K562 (cell line): ENCODE results near the gene DDX41. TPM values are rescaled to one million over a fixed set of nuclear protein-coding genes. Genes with fewer than 3 reads are reported as not detected.

Source experiments
- BCOR ChIP-seq: fragments of 450-650 bp; IDR thresholded peaks from 2 replicates; pipeline ENCODE4 v1.6.1; 2016
- DPF2 ChIP-seq: fragments of 450-650 bp; IDR thresholded peaks from 2 replicates; pipeline ENCODE4 v1.6.1; 2016
- HNRNPUL1 ChIP-seq: fragments of 200-400 bp; formaldehyde crosslinking; IDR thresholded peaks from 2 replicates; pipeline ENCODE4 v1.6.1; 2017; ENCODE audit warnings: low read length
- L3MBTL2 ChIP-seq: fragments of 450-650 bp; IDR thresholded peaks from 2 replicates; pipeline ENCODE4 v1.6.1; 2016; ENCODE audit warnings: mild to moderate bottlenecking, moderate library complexity
- MAFG ChIP-seq: fragments of 450-650 bp; conservative IDR thresholded peaks from 2 replicates; pipeline ENCODE4 v1.6.1; 2016; ENCODE audit warnings: missing genetic modification characterization, missing compliant biosample characterization
- MYBL2 ChIP-seq, 2 experiments: fragments of 450-650 bp in 1 of 2; sonication (generic) in 1 of 2; formaldehyde crosslinking in 1 of 2; IDR thresholded peaks; 2 replicates each; pipeline versions ENCODE4 v1.6.1 to v1.8.1; 2017 to 2022; ENCODE audit warnings: borderline replicate concordance in 1 of 2, inconsistent platforms in 1 of 2, low read depth in 1 of 2, mild to moderate bottlenecking in 1 of 2, missing genetic modification reagents in 1 of 2, moderate library complexity in 1 of 2
- NR2C2 ChIP-seq, 2 experiments: fragments of 200-800 bp in 1 of 2; sonication (Bioruptor generic) in 1 of 2; sonication (generic) in 1 of 2; formaldehyde crosslinking in 1 of 2; IDR thresholded peaks; 2 replicates each; pipeline versions ENCODE4 v1.6.1 to v1.8.0; 2016 to 2022; ENCODE audit warnings: mild to moderate bottlenecking in 1 of 2, missing compliant biosample characterization in 1 of 2, missing genetic modification characterization in 1 of 2, missing genetic modification reagents in 1 of 2
- RBFOX2 ChIP-seq: fragments of 200-400 bp; formaldehyde crosslinking; IDR thresholded peaks from 2 replicates; pipeline ENCODE4 v1.6.1; 2017; ENCODE audit warnings: low read depth, mild to moderate bottlenecking, low read length, moderate library complexity
- SLC30A9 ChIP-seq: fragments of 250-450 bp; sonication (Bioruptor Pico); IDR thresholded peaks from 2 replicates; pipeline ENCODE4 v1.8.0; 2022; ENCODE audit warnings: mild to moderate bottlenecking, moderate library complexity
- SRSF1 ChIP-seq: fragments of 200-400 bp; formaldehyde crosslinking; IDR thresholded peaks from 2 replicates; pipeline ENCODE4 v1.6.1; 2017; ENCODE audit warnings: mild to moderate bottlenecking, low read depth, low read length, moderate library complexity
- ZKSCAN1 ChIP-seq: fragments of 150-350 bp; IDR thresholded peaks from 2 replicates; pipeline ENCODE4 v1.6.1; 2016; ENCODE audit warnings: low read depth, low read length
- ZNF146 ChIP-seq: IDR thresholded peaks from one replicate; pipeline ENCODE4 v1.6.1; 2018; ENCODE audit warnings: missing compliant biosample characterization; ENCODE audit not compliant: unreplicated experiment
- ZNF696 ChIP-seq: fragments of 250-450 bp; sonication (Bioruptor Pico); conservative IDR thresholded peaks from 2 replicates; pipeline ENCODE4 v1.4.0; 2020; ENCODE audit warnings: mild to moderate bottlenecking, moderate library complexity
- polyA plus RNA-seq, 8 experiments: library from polyadenylated mRNA; depleted of rRNA in 4 of 8; stranded (reverse) in 5 of 8; unstranded in 3 of 8; fragments of >200 nt; fragmentation: Nextera tagmentation in 2 of 8; fragmentation: Illumina TruSeq in 1 of 8; extraction: Ambion mirVana in 2 of 8; extraction: Trizol in 1 of 8; gene quantifications; 2 replicates each; pipeline versions ENCODE4 v1.2.1 to v1.2.3, GENCODE V29; 2011 to 2014; ENCODE audit warnings: inconsistent platforms in 1 of 8, missing spikeins in 1 of 8
- total RNA-seq, 7 experiments: library from RNA; depleted of rRNA in 6 of 7; stranded (reverse); fragments of >200 nt in 6 of 7; fragmentation: Illumina TruSeq in 2 of 7; extraction: Trizol in 2 of 7; gene quantifications; 2 replicates each; pipeline versions ENCODE4 v1.2.1 to v1.2.3, GENCODE V29; 2011 to 2021; ENCODE audit warnings: low replicate concordance in 1 of 7
- TF ChIP-seq, protein P1 (sequence below): IDR thresholded peaks from 2 replicates; pipeline ENCODE4 v1.6.1; 2016; ENCODE audit warnings: missing genetic modification characterization, missing compliant biosample characterization
- TF ChIP-seq, protein P2 (sequence below): fragments of 250-450 bp; sonication (Bioruptor Pico); IDR thresholded peaks from 2 replicates; pipeline ENCODE4 v1.5.0; 2021; ENCODE audit warnings: mild to moderate bottlenecking, moderate library complexity
- TF ChIP-seq, protein P3 (sequence below): fragments of 250-450 bp; sonication (Bioruptor Pico); IDR thresholded peaks from 2 replicates; pipeline ENCODE4 v1.8.0; 2021; ENCODE audit warnings: moderate library complexity, mild to moderate bottlenecking, inconsistent platforms
- TF ChIP-seq, protein P4 (sequence below): fragments of 450-650 bp; formaldehyde crosslinking; IDR thresholded peaks from 2 replicates; pipeline ENCODE4 v1.4.0; 2020; ENCODE audit warnings: mild to moderate bottlenecking, moderate library complexity
- TF ChIP-seq, protein P5 (sequence below): fragments of 450-650 bp; IDR thresholded peaks from one replicate; pipeline ENCODE4 v1.6.1; 2018; ENCODE audit warnings: mild to moderate bottlenecking, moderate library complexity; ENCODE audit not compliant: partially characterized antibody
- TF ChIP-seq, protein P6 (sequence below): sonication (generic); formaldehyde crosslinking; IDR thresholded peaks from 2 replicates; pipeline ENCODE4 v1.5.0; 2020; ENCODE audit warnings: missing genetic modification reagents

The DDX41 gene
- total and polyA plus RNA-seq, 9 of the 15 experiments (the other 6 are each of a cell fraction or from before 2014, with no cell fraction given) = 38.2 to 284 (median 116) TPM

DNA sequence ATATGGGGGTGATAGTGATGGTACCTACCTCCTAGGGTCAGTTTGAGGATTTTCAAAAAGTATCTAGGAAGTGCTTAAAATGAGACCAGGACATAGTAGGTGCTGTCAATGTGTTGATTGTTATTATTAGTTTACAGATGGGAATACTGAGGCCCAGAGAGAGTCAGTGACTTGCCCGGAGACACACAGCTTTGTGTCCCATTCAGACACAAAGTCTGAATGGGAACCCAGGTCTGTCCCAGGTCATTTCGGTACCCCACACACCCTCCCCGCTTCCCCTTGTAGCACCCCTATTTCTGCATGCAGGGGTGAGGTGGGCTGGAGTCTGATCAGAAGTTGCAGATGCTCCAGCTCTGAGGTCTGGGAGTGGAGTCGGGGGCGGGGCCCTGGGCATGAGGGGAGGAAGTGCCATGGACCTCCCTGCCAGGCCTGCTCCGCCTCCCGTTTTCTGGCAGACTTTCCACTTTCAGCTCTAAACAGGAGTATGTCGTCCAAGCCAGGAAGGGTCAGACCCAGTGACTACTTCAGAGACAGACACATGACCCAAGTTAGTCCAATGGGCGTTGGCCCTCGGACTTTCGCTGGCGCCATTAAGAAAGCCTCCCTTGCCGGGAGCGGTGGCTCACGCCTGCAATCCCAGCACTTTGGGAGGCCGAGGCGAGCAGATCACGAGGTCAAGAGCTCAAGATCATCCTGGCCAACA is 40.1 kb downstream of the DDX41 start (continued):
- TF ChIP-seq, protein P1, sequence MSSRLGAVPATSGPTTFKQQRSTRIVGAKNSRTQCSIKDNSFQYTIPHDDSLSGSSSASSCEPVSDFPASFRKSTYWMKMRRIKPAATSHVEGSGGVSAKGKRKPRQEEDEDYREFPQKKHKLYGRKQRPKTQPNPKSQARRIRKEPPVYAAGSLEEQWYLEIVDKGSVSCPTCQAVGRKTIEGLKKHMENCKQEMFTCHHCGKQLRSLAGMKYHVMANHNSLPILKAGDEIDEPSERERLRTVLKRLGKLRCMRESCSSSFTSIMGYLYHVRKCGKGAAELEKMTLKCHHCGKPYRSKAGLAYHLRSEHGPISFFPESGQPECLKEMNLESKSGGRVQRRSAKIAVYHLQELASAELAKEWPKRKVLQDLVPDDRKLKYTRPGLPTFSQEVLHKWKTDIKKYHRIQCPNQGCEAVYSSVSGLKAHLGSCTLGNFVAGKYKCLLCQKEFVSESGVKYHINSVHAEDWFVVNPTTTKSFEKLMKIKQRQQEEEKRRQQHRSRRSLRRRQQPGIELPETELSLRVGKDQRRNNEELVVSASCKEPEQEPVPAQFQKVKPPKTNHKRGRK = no peak
- TF ChIP-seq ZKSCAN1 = 0 out of 2 replicates have a peak, but pooled peaks have one; percentile 26
- TF ChIP-seq MYBL2 (IDR thresholded peaks at IDR 0.05; ENCODE audit: low read depth) = no peak
- TF ChIP-seq MYBL2 (CRISPR knock-in tag; IDR thresholded peaks at IDR 0.05; ENCODE audit: borderline replicate concordance) = no peak
- TF ChIP-seq HNRNPUL1 = no peak
- TF ChIP-seq L3MBTL2 = no peak
- TF ChIP-seq MAFG (tag) = no peak
- TF ChIP-seq SLC30A9 (CRISPR knock-in tag) = no peak
- TF ChIP-seq, protein P2, sequence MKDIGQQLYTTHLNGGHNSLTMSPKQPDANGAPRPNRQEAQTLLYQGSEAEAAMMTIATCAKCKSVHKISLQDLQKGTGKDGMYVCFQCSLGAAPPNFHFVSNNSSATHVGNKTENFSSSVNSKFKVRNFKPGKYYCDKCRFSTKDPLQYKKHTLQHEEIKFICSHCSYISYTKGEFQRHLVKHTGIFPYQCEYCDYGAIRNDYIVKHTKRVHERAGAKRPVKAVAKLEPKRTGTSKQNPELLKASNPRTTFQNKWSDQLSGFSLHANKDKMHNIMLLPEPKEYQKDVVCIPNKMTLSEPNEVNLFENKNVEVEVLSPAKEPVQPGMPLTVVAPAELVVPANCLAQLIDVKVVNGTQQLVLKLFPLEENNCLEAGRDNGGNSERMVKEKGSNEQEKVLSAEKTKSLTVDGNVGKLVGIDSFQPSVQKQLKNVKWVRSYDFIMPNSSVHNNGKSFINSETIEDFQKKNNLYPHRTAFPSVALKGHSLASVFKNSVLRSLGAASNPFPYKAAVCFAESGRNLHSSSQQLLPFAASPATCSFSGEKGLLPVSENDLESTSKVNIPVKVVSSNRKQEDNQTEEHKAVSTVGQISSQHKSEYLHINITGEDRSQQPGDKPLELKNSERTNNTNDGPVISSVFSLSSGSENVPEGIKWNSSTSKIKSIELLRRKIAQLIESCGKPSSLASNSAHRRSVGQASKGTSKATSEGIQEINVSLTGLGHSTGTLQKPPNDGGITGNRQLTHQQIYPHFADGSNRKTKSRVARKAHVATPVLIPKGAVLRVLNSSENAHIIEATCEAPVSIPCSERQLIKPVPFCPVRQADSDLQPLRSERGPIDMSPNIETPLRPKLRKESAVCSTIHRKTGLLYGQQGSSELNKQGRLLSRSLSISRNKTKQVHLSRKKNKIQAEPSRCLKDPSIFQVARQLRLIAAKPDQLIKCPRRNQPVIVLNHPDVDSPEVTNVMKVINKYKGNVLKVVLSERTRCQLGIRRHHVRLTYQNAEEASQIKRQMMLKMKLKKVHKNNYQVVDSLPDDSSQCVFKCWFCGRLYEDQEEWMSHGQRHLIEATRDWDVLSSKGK (CRISPR knock-in tag) = no peak
- TF ChIP-seq NR2C2 (CRISPR knock-in tag; IDR thresholded peaks at IDR 0.05) = no peak
- no peak for TF ChIP-seq NR2C2 (tag; IDR thresholded peaks at IDR 0.05)
- TF ChIP-seq, protein P3, sequence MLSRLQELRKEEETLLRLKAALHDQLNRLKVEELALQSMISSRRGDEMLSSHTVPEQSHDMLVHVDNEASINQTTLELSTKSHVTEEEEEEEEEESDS = no peak
- TF ChIP-seq RBFOX2 = peak; percentile 21; the same call in 1 of the 2 replicates
- TF ChIP-seq SRSF1 = no peak
- TF ChIP-seq, protein P4, sequence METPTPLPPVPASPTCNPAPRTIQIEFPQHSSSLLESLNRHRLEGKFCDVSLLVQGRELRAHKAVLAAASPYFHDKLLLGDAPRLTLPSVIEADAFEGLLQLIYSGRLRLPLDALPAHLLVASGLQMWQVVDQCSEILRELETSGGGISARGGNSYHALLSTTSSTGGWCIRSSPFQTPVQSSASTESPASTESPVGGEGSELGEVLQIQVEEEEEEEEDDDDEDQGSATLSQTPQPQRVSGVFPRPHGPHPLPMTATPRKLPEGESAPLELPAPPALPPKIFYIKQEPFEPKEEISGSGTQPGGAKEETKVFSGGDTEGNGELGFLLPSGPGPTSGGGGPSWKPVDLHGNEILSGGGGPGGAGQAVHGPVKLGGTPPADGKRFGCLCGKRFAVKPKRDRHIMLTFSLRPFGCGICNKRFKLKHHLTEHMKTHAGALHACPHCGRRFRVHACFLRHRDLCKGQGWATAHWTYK (CRISPR knock-in tag) = no peak
- TF ChIP-seq ZNF696 (CRISPR knock-in tag) = no peak
- TF ChIP-seq, protein P5, sequence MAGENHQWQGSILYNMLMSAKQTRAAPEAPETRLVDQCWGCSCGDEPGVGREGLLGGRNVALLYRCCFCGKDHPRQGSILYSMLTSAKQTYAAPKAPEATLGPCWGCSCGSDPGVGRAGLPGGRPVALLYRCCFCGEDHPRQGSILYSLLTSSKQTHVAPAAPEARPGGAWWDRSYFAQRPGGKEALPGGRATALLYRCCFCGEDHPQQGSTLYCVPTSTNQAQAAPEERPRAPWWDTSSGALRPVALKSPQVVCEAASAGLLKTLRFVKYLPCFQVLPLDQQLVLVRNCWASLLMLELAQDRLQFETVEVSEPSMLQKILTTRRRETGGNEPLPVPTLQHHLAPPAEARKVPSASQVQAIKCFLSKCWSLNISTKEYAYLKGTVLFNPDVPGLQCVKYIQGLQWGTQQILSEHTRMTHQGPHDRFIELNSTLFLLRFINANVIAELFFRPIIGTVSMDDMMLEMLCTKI = no peak
- no peak for TF ChIP-seq DPF2
- TF ChIP-seq, protein P6, sequence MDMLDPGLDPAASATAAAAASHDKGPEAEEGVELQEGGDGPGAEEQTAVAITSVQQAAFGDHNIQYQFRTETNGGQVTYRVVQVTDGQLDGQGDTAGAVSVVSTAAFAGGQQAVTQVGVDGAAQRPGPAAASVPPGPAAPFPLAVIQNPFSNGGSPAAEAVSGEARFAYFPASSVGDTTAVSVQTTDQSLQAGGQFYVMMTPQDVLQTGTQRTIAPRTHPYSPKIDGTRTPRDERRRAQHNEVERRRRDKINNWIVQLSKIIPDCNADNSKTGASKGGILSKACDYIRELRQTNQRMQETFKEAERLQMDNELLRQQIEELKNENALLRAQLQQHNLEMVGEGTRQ (CRISPR knock-in tag) = peak; percentile 31; the same call in 1 of the 2 replicates
- TF ChIP-seq ZNF146 (CRISPR knock-in tag) = no peak
- TF ChIP-seq BCOR = peak; percentile 79
